ENCODE measurements around the gene RNF213.

RNF213 gene

GRCh38 chr17:80387071-80387470, 126.4 kb downstream of the RNF213 start:
- H3K36me3 ChIP-seq (replicated peaks; ENCODE audit: insufficient read depth, low read length) = no peaks in the 10 kb centered on the region
- no peaks in the 10 kb centered on the region for H3F3A ChIP-seq (ENCODE audit: insufficient read depth, low read length)
- no peak overlapping the region for H3K4me2 ChIP-seq (ENCODE audit: low read depth, low read length)
- no peaks in the 10 kb centered on the region for H3K9me3 ChIP-seq (replicated peaks; ENCODE audit: insufficient read depth, low read length)
- no peak overlapping the region for H2AFZ ChIP-seq (ENCODE audit: low read length)
- no peaks in the 10 kb centered on the region for H3K79me2 ChIP-seq (ENCODE audit: low read length)
- no peaks in the 10 kb centered on the region for H4K20me1 ChIP-seq (ENCODE audit: insufficient read depth, low read length)
- H3K27ac ChIP-seq (ENCODE audit: low read length) = no peak overlapping the region
- H3K9me2 ChIP-seq (replicated peaks; ENCODE audit: insufficient read depth, low read length) = no peaks in the 10 kb centered on the region
- no peaks in the 10 kb centered on the region for H3K4me1 ChIP-seq (ENCODE audit: low read length)
- H3K4me3 ChIP-seq (ENCODE audit: low read length) = no peak overlapping the region
- no peaks in the 10 kb centered on the region for H3K27me3 ChIP-seq (replicated peaks; ENCODE audit: insufficient read depth, low read length)
- TF ChIP-seq EZH2phosphoT487 (IDR thresholded peaks at IDR 0.05; ENCODE audit: low read length) (no peak), EZH2 (optimal IDR thresholded peaks at IDR 0.05; ENCODE audit: low read depth, low read length) (no peak)
- TF ChIP-seq, protein P1, sequence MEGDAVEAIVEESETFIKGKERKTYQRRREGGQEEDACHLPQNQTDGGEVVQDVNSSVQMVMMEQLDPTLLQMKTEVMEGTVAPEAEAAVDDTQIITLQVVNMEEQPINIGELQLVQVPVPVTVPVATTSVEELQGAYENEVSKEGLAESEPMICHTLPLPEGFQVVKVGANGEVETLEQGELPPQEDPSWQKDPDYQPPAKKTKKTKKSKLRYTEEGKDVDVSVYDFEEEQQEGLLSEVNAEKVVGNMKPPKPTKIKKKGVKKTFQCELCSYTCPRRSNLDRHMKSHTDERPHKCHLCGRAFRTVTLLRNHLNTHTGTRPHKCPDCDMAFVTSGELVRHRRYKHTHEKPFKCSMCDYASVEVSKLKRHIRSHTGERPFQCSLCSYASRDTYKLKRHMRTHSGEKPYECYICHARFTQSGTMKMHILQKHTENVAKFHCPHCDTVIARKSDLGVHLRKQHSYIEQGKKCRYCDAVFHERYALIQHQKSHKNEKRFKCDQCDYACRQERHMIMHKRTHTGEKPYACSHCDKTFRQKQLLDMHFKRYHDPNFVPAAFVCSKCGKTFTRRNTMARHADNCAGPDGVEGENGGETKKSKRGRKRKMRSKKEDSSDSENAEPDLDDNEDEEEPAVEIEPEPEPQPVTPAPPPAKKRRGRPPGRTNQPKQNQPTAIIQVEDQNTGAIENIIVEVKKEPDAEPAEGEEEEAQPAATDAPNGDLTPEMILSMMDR (IDR thresholded peaks at IDR 0.05; ENCODE audit: low read length) = no peak
- no peak for DNase-seq
- no peak overlapping the region for H3K9ac ChIP-seq (ENCODE audit: low read length)

DNA sequence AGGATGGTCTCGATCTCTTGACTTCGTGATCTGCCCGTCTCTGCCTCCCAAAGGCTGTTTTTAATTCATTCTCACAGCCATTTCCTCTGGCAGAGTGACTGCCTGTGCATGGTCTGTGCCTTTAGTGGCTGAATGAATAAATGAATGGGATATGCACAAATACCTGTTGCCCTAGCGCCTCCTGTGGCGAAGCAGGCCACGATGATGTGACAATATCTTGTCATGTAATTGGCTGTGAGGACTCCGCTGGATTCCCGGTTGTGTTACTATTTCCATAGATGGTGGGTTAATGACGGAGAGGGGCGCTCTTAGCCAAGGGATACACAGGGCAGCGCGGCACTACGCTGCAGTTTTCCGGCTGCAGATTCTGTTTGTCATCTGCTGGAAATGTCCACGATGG, 127.5 kb downstream of the RNF213 start:
- H2AFZ ChIP-seq (ENCODE audit: low read length) = no peak overlapping the region
- H3K27ac ChIP-seq (ENCODE audit: low read length) = no peak overlapping the region
- no peaks in the 10 kb centered on the region for H3K79me2 ChIP-seq (ENCODE audit: low read length)
- DNase-seq = no peak
- H3K4me2 ChIP-seq (ENCODE audit: low read depth, low read length) = no peak overlapping the region
- no peak overlapping the region for H3K9ac ChIP-seq (ENCODE audit: low read length)
- no peaks in the 10 kb centered on the region for H4K20me1 ChIP-seq (ENCODE audit: insufficient read depth, low read length)
- no peaks in the 10 kb centered on the region for H3K4me1 ChIP-seq (ENCODE audit: low read length)
- H3K9me3 ChIP-seq (replicated peaks; ENCODE audit: insufficient read depth, low read length) = no peaks in the 10 kb centered on the region
- H3K9me2 ChIP-seq (replicated peaks; ENCODE audit: insufficient read depth, low read length) = no peaks in the 10 kb centered on the region
- no peak overlapping the region for H3K4me3 ChIP-seq (ENCODE audit: low read length)
- H3K27me3 ChIP-seq (replicated peaks; ENCODE audit: insufficient read depth, low read length) = no peaks in the 10 kb centered on the region
- TF ChIP-seq EZH2 (optimal IDR thresholded peaks at IDR 0.05; ENCODE audit: low read depth, low read length) (no peak), EZH2phosphoT487 (IDR thresholded peaks at IDR 0.05; ENCODE audit: low read length) (no peak)
- TF ChIP-seq, protein P1 (IDR thresholded peaks at IDR 0.05; ENCODE audit: low read length) = no peak
- no peaks in the 10 kb centered on the region for H3F3A ChIP-seq (ENCODE audit: insufficient read depth, low read length)
- no peaks in the 10 kb centered on the region; the same call in 1 of the 2 replicates for H3K36me3 ChIP-seq (replicated peaks; ENCODE audit: insufficient read depth, low read length)

DNA sequence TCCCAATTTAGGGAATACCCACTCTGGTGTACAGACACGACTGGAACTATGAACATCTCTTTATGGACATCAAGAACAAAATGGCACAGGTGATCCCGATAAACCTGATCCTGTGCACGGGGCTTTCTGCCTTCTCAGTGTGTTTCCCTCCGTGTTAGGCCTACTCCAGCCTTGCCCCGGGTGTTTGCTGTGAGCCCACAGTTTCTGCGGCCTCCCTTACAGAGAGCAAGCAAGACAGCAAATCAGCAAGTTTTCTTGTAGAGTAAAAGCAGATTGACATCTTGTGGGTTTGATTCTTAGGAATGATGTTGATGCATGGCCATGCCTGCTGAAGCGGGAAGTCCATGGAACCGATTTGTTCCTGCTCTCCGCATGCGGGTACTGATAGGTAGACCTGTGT, 127.9 kb downstream of the RNF213 start:
- Histone ChIP-seq H3K9me2 (replicated peaks; ENCODE audit: insufficient read depth, low read length) (no peaks in the 10 kb centered on the region), H3K4me1 (ENCODE audit: low read length) (no peaks in the 10 kb centered on the region), H2AFZ (ENCODE audit: low read length) (no peak overlapping the region), H3K9me3 (replicated peaks; ENCODE audit: insufficient read depth, low read length) (no peaks in the 10 kb centered on the region), H3K4me3 (ENCODE audit: low read length) (no peak overlapping the region), H3K27me3 (replicated peaks; ENCODE audit: insufficient read depth, low read length) (no peaks in the 10 kb centered on the region), H3K4me2 (ENCODE audit: low read depth, low read length) (no peak overlapping the region), H3K9ac (ENCODE audit: low read length) (no peak overlapping the region), H3K36me3 (replicated peaks; ENCODE audit: insufficient read depth, low read length) (no peaks in the 10 kb centered on the region; the same call in 1 of the 2 replicates), H4K20me1 (ENCODE audit: insufficient read depth, low read length) (no peaks in the 10 kb centered on the region), H3F3A (ENCODE audit: insufficient read depth, low read length) (no peaks in the 10 kb centered on the region), H3K27ac (ENCODE audit: low read length) (no peak overlapping the region), H3K79me2 (ENCODE audit: low read length) (no peaks in the 10 kb centered on the region)
- no peak for DNase-seq
- TF ChIP-seq EZH2 (optimal IDR thresholded peaks at IDR 0.05; ENCODE audit: low read depth, low read length) = no peak

DNA sequence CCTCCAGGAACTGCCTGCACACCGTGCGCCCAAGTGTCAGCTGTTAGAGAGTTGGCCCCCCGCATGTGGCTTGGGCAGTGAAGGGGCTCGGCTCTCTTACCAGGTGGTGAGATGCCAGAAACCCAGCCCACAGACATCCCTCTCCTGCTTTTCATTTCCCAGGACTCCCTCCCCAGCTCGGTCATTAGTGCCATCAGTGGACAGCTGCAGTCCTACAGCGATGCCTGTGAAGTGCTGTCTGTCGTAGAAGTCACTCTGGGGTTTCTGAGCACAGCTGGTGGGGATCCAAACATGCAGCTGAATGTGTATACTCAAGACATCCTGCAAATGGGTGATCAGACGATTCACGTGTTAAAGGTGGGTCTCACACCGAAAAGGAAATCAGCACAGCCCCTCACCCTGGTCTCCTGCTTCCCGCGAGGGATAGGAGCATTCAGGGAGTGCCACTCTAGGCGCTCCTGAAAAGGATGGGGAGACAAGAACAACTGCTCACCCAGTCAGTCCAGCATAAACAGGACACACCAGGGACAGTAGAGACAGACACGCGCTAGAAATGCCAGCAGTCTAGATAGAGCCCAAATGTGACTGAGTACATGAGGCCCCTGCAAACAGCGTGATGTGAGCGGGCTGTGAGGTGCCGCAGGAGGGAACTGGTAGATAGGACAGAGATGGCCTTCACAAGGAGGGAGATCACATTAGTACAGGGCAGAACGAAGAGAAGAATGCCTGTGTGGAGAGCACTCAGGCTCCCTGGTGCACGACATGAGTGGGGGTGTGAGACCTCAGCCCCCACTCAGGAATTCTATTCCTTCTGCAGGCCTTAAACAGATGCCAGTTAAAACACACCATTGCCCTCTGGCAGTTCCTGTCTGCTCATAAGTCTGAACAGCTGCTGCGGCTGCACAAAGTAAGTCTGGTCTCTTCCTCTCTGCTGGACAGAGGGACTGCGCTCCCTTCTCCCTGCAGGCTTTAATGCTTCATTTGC, 128.7 kb downstream of the RNF213 start:
- Histone ChIP-seq H3K4me1 (ENCODE audit: low read length) (no peaks in the 10 kb centered on the region), H3K9me3 (replicated peaks; ENCODE audit: insufficient read depth, low read length) (no peaks in the 10 kb centered on the region), H3K4me3 (ENCODE audit: low read length) (no peak overlapping the region), H3K4me2 (ENCODE audit: low read depth, low read length) (no peak overlapping the region), H3K36me3 (replicated peaks; ENCODE audit: insufficient read depth, low read length) (peaks cover 3% of the 10 kb centered on the region; the same call in 1 of the 2 replicates), H3K27me3 (replicated peaks; ENCODE audit: insufficient read depth, low read length) (no peaks in the 10 kb centered on the region), H3K79me2 (ENCODE audit: low read length) (no peaks in the 10 kb centered on the region), H3K27ac (ENCODE audit: low read length) (no peak overlapping the region), H3F3A (ENCODE audit: insufficient read depth, low read length) (no peaks in the 10 kb centered on the region), H3K9ac (ENCODE audit: low read length) (no peak overlapping the region), H4K20me1 (ENCODE audit: insufficient read depth, low read length) (no peaks in the 10 kb centered on the region), H2AFZ (ENCODE audit: low read length) (no peak overlapping the region), H3K9me2 (replicated peaks; ENCODE audit: insufficient read depth, low read length) (no peaks in the 10 kb centered on the region)
- no peak for DNase-seq
- TF ChIP-seq, protein P1 (IDR thresholded peaks at IDR 0.05; ENCODE audit: low read length) = no peak
- TF ChIP-seq EZH2 (optimal IDR thresholded peaks at IDR 0.05; ENCODE audit: low read depth, low read length) (no peak), EZH2phosphoT487 (IDR thresholded peaks at IDR 0.05; ENCODE audit: low read length) (no peak)
